ENCODE data around the gene GALNTL6. TPM values are rescaled to one million over a fixed set of nuclear protein-coding genes. Genes with fewer than 3 reads are reported as not detected.

GALNTL6 gene
- total RNA-seq, 2 experiments from 2014 or later = not detected

DNA sequence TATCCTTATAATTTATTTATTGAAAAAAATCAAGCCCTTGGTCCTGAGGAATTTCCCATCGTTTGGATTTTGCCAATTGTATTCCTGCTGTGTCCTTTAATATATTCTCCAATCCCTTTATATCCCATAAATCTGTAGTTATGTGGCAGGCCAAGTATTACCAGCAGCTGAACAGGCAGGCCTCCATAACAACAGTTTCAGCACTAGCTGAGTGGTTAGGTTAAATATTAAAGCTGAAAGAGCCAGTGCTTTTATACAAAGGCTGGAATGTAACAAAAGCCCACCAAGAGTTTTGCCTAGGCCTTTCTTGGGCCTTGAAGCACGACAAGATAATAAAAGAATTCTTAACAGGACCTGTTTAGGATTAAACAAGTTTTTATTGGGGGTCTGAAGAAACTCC, 988.8 kb downstream of the GALNTL6 start:
- DNase-seq (no peak), ATAC-seq (no peak)
- H3K36me3 Mint-ChIP-seq (ENCODE audit: low read depth) = no peaks in the 10 kb centered on the region
- ChIA-PET POLR2A (no interaction called here), CTCF (no interaction called here)
- no peaks in the 10 kb centered on the region for H3K9me3 Mint-ChIP-seq (ENCODE audit: insufficient read depth)
- no peaks in the 10 kb centered on the region for H3K4me1 Mint-ChIP-seq (ENCODE audit: low read depth)
- no peaks in the 10 kb centered on the region for H3K27me3 Mint-ChIP-seq (ENCODE audit: low read depth)
- H3K4me3 Mint-ChIP-seq = no peak overlapping the region
- H3K27ac Mint-ChIP-seq = no peak overlapping the region

DNA sequence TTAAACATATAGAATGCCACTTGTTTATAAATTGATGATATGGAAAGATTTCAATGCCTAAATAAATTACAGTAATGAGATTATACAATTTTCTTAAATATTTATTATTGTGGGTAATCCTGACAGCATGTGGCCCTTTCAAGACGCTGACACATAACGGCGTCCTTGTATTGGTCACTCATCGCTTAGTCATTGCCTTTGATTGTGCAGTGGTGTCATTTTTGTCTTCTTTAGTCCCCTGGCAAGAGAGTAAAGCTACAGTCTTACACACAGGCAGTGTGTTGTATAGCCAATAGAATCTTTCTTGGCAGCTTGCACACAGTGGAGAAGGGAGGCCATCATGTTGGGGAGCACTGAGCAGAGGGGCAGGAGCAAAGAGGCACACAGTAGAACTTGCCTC, 993.6 kb downstream of the GALNTL6 start:
- Mint-ChIP-seq H3K4me3 (no peak overlapping the region), H3K27ac (no peak overlapping the region), H3K4me1 (ENCODE audit: low read depth) (no peaks in the 10 kb centered on the region), H3K36me3 (ENCODE audit: low read depth) (no peaks in the 10 kb centered on the region), H3K9me3 (ENCODE audit: insufficient read depth) (no peaks in the 10 kb centered on the region), H3K27me3 (ENCODE audit: low read depth) (no peaks in the 10 kb centered on the region)
- CTCF ChIA-PET = no interaction called here
- POLR2A ChIA-PET = no interaction called here
- DNase-seq (no peak), ATAC-seq (no peak)

DNA sequence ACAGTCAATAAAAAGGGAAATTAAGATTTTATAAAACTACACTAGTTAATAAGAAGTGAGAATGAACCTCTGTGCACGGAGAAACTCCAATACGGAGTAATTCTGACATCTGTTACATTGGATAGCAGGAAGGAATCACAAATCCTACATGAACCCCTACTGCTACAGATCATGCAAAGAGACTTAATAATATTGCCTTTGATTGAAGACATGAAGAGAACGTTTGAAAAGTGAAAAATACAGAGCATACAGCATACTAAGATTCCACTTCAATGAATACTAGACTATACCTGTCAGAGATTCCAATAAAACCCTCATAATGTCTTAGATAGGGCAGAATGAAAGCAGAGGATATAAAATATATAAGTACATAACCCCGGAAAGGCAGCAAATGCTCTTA, 995.0 kb downstream of the GALNTL6 start:
- Mint-ChIP-seq H3K9me3 (ENCODE audit: insufficient read depth) (no peaks in the 10 kb centered on the region), H3K27me3 (ENCODE audit: low read depth) (no peaks in the 10 kb centered on the region), H3K4me3 (no peak overlapping the region), H3K4me1 (ENCODE audit: low read depth) (peaks cover 3% of the 10 kb centered on the region), H3K36me3 (ENCODE audit: low read depth) (no peaks in the 10 kb centered on the region), H3K27ac (no peak overlapping the region)
- POLR2A ChIA-PET = no interaction called here
- ATAC-seq (no peak), DNase-seq (no peak)
- CTCF ChIA-PET = no interaction called here

DNA sequence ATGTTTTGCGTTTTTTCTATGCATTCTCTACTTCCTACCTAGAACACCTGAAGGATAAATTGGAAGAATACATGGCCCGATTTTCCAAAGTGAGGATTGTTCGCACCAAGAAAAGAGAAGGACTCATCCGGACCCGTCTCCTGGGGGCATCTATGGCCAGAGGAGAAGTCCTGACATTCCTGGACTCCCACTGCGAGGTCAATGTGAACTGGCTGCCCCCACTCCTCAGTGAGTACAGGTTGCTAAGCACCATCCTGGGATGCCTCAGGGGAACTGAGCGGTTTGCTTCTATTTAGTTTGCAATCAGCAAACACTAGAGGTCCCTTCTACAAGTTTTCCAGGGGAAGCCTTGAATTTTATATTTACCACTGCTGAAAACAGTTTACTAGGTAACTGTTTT, 996.1 kb downstream of the GALNTL6 start:
- Mint-ChIP-seq H3K4me3 (no peak overlapping the region), H3K27ac (no peak overlapping the region), H3K9me3 (ENCODE audit: insufficient read depth) (no peaks in the 10 kb centered on the region), H3K36me3 (ENCODE audit: low read depth) (no peaks in the 10 kb centered on the region), H3K27me3 (ENCODE audit: low read depth) (no peaks in the 10 kb centered on the region), H3K4me1 (ENCODE audit: low read depth) (peaks cover 8% of the 10 kb centered on the region)
- POLR2A ChIA-PET = no interaction called here
- no peak for DNase-seq
- CTCF ChIA-PET = no interaction called here
- no peak for ATAC-seq

DNA sequence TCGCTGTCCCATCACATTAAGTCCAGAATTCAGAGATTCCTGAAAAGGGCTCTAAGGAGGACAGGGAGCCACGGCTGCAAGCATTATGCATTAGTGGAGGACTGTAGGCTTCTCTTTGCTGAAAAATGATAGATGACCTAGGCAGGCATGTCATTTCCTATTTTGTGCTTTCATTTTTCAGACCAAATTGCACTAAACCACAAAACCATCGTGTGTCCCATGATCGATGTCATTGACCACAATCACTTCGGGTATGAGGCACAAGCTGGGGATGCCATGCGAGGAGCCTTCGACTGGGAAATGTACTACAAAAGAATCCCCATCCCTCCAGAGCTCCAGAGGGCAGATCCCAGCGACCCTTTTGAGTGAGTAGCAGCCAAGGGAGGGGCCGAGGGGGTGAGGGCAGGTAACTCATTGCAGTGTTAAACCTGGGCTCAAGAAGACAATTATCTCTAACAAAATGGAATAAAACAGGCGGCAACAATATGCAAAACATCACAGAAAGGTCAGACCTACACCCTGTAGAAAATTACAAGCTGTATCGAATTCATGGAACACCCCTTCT, 1000.2 kb downstream of the GALNTL6 start:
- POLR2A ChIA-PET = no interaction called here
- Mint-ChIP-seq H3K9me3 (ENCODE audit: insufficient read depth) (no peaks in the 10 kb centered on the region), H3K4me1 (ENCODE audit: low read depth) (peaks cover 8% of the 10 kb centered on the region), H3K36me3 (ENCODE audit: low read depth) (no peaks in the 10 kb centered on the region), H3K27me3 (ENCODE audit: low read depth) (no peaks in the 10 kb centered on the region), H3K27ac (no peak overlapping the region), H3K4me3 (no peak overlapping the region)
- no peak for ATAC-seq
- no peak for DNase-seq
- CTCF ChIA-PET = no interaction called here

DNA sequence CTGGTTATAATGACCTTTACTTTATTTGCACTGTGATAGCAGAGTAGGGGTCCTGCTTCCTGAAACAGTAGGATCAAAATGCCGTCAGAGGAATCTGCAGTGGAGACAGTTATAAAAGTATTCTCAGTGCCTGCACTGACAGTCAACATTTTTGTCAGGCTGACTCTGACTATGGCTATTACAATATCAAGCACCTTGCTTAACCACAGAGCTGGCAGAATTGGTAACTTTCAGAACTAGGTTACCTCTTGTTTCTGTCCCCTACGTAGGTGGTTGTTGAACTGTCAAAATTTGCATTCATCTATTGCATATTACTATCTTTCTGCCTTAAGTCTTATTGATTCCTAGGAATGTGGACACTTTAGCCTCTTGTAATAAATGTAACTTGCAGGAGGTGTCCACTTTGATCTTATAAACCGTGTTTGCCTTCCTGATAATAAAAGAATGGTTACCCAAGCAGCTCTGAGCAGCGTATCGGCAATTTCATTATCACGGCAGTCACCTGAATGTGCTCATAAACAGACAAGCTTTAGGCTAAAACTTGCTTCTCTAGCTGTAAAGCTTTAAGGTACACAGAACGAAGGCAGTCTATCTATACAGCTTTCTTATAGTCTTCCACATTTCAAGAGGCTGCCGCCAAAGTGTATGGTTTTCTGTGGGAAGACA, 1002.4 kb downstream of the GALNTL6 start:
- Mint-ChIP-seq H3K4me3 (no peak overlapping the region), H3K4me1 (ENCODE audit: low read depth) (peaks cover 8% of the 10 kb centered on the region), H3K27me3 (ENCODE audit: low read depth) (no peaks in the 10 kb centered on the region), H3K36me3 (ENCODE audit: low read depth) (no peaks in the 10 kb centered on the region), H3K27ac (no peak overlapping the region), H3K9me3 (ENCODE audit: insufficient read depth) (no peaks in the 10 kb centered on the region)
- CTCF ChIA-PET = no interaction called here
- ATAC-seq = no peak
- POLR2A ChIA-PET = no interaction called here
- no peak for DNase-seq

DNA sequence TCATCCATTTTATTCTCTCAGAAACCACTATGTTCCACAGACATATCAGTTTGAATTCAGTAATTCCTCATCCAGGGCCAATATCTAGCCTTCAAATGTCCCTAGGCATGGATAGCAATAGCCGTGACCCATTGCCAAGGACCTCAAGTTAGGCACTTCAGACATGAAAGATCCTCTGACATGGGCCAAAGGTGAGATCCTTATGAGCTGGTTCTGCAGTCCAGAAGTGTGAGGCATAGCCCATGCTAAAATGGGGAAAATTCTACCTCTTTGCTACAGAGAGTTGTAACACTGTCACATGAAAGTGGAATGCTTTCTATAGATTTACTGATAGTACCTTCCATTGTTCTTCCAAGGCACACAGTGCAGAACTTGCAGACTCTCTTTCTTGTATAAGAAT, 1005.7 kb downstream of the GALNTL6 start:
- POLR2A ChIA-PET = interaction anchor here (0.6 kb wide), 1 partner anchor 143 kb away, joined by 4 read pairs; no protein-coding TSS in a partner anchor
- Mint-ChIP-seq H3K27me3 (ENCODE audit: low read depth) (no peaks in the 10 kb centered on the region), H3K9me3 (ENCODE audit: insufficient read depth) (no peaks in the 10 kb centered on the region), H3K4me1 (ENCODE audit: low read depth) (no peaks in the 10 kb centered on the region), H3K27ac (no peak overlapping the region), H3K4me3 (no peak overlapping the region), H3K36me3 (ENCODE audit: low read depth) (no peaks in the 10 kb centered on the region)
- no peak for ATAC-seq
- no peak for DNase-seq
- CTCF ChIA-PET = no interaction called here

DNA sequence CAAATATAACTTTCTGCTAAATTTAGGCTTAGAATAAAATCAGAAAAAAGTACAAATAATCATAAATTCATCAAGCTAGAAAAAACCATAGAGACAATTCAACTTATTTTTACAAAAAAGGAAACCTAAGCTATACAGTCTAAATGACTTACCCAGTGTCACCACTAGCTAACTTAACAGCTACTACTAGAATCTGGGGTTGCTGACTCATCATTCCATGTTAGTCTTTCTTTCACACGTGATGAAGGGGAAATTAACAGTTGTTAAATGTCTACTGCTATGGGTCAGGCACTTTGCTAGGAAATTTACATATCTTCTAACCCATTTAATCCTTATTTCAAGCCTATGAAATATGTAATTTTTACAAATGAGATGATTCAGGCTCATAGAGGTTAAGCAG, 1006.1 kb downstream of the GALNTL6 start:
- no peaks in the 10 kb centered on the region for H3K36me3 Mint-ChIP-seq (ENCODE audit: low read depth)
- DNase-seq = no peak
- ATAC-seq = no peak
- no peak overlapping the region for H3K27ac Mint-ChIP-seq
- no peak overlapping the region for H3K4me3 Mint-ChIP-seq
- no peaks in the 10 kb centered on the region for H3K4me1 Mint-ChIP-seq (ENCODE audit: low read depth)
- H3K9me3 Mint-ChIP-seq (ENCODE audit: insufficient read depth) = no peaks in the 10 kb centered on the region
- POLR2A ChIA-PET = interaction anchor here (0.6 kb wide), 1 partner anchor 143 kb away, joined by 4 read pairs; no protein-coding TSS in a partner anchor
- no peaks in the 10 kb centered on the region for H3K27me3 Mint-ChIP-seq (ENCODE audit: low read depth)
- CTCF ChIA-PET = no interaction called here

DNA sequence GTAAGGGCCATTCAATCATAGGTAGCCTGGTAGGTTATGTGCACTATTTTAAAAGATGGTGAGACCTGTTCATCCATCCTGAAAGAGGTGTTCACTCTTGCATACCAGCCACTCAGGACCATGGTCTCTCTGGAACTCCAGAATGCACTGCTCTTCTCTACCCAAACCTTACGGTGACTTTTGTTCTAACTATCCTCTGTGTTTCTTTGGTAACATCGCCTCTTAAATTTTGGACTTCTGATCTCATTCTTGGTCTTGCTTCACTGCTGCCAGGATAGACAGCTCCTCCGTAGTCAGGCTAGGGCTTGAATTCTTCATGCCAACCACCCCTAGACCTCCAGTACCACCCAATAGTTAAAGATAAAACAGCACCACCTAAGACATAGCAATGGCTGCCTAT, 1009.1 kb downstream of the GALNTL6 start:
- Mint-ChIP-seq H3K27me3 (ENCODE audit: low read depth) (no peaks in the 10 kb centered on the region), H3K27ac (no peak overlapping the region), H3K9me3 (ENCODE audit: insufficient read depth) (no peaks in the 10 kb centered on the region), H3K4me1 (ENCODE audit: low read depth) (no peaks in the 10 kb centered on the region), H3K4me3 (no peak overlapping the region), H3K36me3 (ENCODE audit: low read depth) (no peaks in the 10 kb centered on the region)
- ChIA-PET POLR2A (no interaction called here), CTCF (no interaction called here)
- no peak for DNase-seq
- ATAC-seq = no peak

DNA sequence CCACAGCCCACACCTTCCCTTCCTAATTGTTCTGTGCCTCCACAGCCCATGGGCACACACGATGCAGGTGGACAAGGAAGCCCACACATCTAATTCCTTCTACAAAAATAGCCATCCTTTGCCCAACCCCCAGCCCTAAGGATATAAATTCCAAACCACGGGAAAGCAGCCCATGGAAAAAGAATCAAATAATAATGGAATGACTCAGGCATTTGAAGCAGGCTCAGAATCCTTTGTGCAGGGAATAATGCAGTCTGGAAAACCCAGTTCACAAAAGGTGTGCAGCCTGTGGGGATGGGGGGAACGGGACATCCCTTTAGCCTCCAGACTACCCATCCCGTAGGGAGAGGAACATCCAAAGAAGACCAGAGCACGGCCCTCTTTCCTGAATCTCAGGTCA, 1013.1 kb downstream of the GALNTL6 start:
- no peak overlapping the region for H3K27ac Mint-ChIP-seq
- no peaks in the 10 kb centered on the region for H3K9me3 Mint-ChIP-seq (ENCODE audit: insufficient read depth)
- CTCF ChIA-PET = no interaction called here

DNA sequence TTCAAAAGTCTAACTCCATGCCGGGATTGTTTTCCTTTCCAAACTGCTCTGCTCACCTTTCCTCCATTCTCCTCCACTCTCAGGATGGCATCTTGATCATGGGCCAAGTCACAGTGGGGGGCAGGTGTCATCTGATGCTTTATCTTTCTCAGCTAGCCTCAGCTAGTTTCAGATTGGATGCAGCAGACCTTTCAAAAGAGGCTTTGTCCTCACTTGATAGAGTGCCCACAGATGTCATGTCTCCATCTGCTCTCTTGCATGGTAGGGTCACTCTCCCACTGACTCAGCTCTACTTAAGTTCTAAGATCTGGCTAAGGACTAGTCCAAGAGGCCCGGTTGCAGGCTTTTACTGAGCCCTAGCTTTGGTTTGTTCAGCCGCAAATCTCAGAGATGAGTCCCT, 1013.7 kb downstream of the GALNTL6 start:
- DNase-seq (no peak), ATAC-seq (no peak)
- Mint-ChIP-seq H3K4me3 (no peak overlapping the region), H3K27me3 (ENCODE audit: low read depth) (no peaks in the 10 kb centered on the region), H3K9me3 (ENCODE audit: insufficient read depth) (no peaks in the 10 kb centered on the region), H3K4me1 (ENCODE audit: low read depth) (no peaks in the 10 kb centered on the region), H3K27ac (no peak overlapping the region), H3K36me3 (ENCODE audit: low read depth) (no peaks in the 10 kb centered on the region)
- ChIA-PET CTCF (no interaction called here), POLR2A (no interaction called here)

More for the DNA sequence above, 1013.1 kb downstream of the GALNTL6 start:
- DNase-seq (no peak), ATAC-seq (no peak)
- Mint-ChIP-seq H3K4me3 (no peak overlapping the region), H3K27me3 (ENCODE audit: low read depth) (no peaks in the 10 kb centered on the region), H3K36me3 (ENCODE audit: low read depth) (no peaks in the 10 kb centered on the region), H3K4me1 (ENCODE audit: low read depth) (no peaks in the 10 kb centered on the region)
- POLR2A ChIA-PET = no interaction called here

DNA sequence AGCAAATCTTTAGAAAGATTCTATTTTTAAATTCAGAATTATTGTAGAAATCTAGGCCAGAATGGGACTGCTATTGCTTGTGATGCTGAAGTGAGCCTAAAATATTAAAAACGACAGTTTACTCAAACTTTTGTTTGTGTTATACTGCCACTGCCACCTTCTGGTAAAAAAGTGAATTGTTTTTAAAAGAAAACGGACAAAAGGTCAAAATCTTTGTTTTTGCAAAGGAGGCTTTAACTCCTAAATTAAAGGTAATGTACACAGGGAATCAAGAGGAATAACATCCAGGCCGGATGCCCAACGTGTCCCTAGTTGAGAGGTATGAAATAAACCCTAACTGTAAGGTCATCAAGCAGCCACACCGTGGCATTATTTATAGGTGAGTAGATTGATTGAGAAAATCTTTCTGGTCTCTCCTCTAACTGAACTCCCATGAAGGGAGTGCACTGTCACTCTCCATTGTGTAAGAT, 1017.1 kb downstream of the GALNTL6 start:
- DNase-seq (no peak), ATAC-seq (no peak)
- Mint-ChIP-seq H3K27me3 (ENCODE audit: low read depth) (no peaks in the 10 kb centered on the region), H3K4me3 (no peak overlapping the region), H3K36me3 (ENCODE audit: low read depth) (no peaks in the 10 kb centered on the region), H3K9me3 (ENCODE audit: insufficient read depth) (no peaks in the 10 kb centered on the region), H3K27ac (no peak overlapping the region), H3K4me1 (ENCODE audit: low read depth) (no peaks in the 10 kb centered on the region)
- POLR2A ChIA-PET = no interaction called here
- CTCF ChIA-PET = no interaction called here

DNA sequence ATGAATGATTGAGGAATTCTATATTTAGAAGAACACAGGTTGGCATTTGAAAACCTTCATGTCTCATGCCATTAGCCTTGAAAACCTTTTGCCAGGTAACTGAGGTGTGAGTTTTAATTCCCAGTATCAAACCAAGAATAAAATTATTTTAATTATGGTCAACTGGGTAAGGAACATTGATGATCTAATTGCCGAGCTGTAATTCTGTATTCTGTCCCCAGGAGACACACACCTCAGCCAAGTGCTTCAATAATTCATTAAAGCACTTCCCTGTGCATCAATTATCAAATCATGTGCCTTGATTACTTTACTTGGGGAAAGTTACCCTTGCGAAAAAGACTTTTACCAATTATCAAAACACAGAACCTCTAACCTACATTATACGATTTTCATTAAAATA, 1023.5 kb downstream of the GALNTL6 start:
- Mint-ChIP-seq H3K36me3 (ENCODE audit: low read depth) (no peaks in the 10 kb centered on the region), H3K9me3 (ENCODE audit: insufficient read depth) (no peaks in the 10 kb centered on the region), H3K27ac (no peak overlapping the region), H3K4me1 (ENCODE audit: low read depth) (no peaks in the 10 kb centered on the region), H3K4me3 (no peak overlapping the region), H3K27me3 (ENCODE audit: low read depth) (no peaks in the 10 kb centered on the region)
- CTCF ChIA-PET = no interaction called here
- no peak for DNase-seq
- POLR2A ChIA-PET = no interaction called here
- no peak for ATAC-seq

Measured in activated CD8-positive, alpha-beta T cell treated with anti-CD3 and anti-CD28 coated beads, Interleukin-2, amount 10 ng/mL, durations not matched to agents 7 days and 5 days (primary cell).